GM19438 (cell line): ENCODE measurements around the gene GOLGA2.
A peak's percentile ranks its signal among the peaks of the same experiment; 100 is the strongest.

Experiments
- ATAC-seq: cut with Tn5 transposase; IDR thresholded peaks from one replicate; pipeline ENCODE4 v1.9.1; 2021; ENCODE audit warnings: low read depth; ENCODE audit not compliant: unreplicated experiment

The GOLGA2 gene

GRCh38 chr9:128275198-128276007, at the start of gene GOLGA2:
GOLGA2 (minus strand) TSS chr9:128276007; CDS start chr9:128275976, 31 bp downstream.
- peak; percentile 63 for ATAC-seq

- no peak for ATAC-seq
These were observed 48.6 kb upstream of the GOLGA2 start for GRCh38 chr9:128324401-128324800.

- ATAC-seq: no peak
These were observed 48.0 kb upstream of the GOLGA2 start for GRCh38 chr9:128323791-128324190.

- no peak for ATAC-seq
These were observed 47.5 kb upstream of the GOLGA2 start for GRCh38 chr9:128323212-128323730.

- ATAC-seq: peak; percentile 80
These were observed 46.8 kb upstream of the GOLGA2 start, which contains the start of the genes COQ4 and TRUB2 for GRCh38 chr9:128322404-128323211. COQ4 (plus strand) TSS chr9:128322839; CDS start chr9:128322859, 20 bp downstream. TRUB2 (minus strand) TSS chr9:128322447; CDS start chr9:128322408, 39 bp downstream.

GRCh38 chr9:128321879-128322403, 46.1 kb upstream of the GOLGA2 start:
- ATAC-seq: no peak

- no peak for ATAC-seq
These were observed 45.5 kb upstream of the GOLGA2 start for GRCh38 chr9:128321343-128321742.

- ATAC-seq: no peak
These were observed 41.8 kb upstream of the GOLGA2 start for GRCh38 chr9:128317629-128318028.

- no peak for ATAC-seq
These were observed 40.6 kb upstream of the GOLGA2 start for GRCh38 chr9:128316421-128316820.

GRCh38 chr9:128314697-128315096, 38.9 kb upstream of the GOLGA2 start:
- no peak for ATAC-seq

- no peak for ATAC-seq
These were observed 34.7 kb upstream of the GOLGA2 start for GRCh38 chr9:128310461-128310860.

GRCh38 chr9:128309551-128309950, 33.7 kb upstream of the GOLGA2 start:
- no peak for ATAC-seq

GRCh38 chr9:128304971-128305288, 29.1 kb upstream of the GOLGA2 start:
- ATAC-seq: no peak

GRCh38 chr9:128304136-128304970, 28.5 kb upstream of the GOLGA2 start:
- no peak for ATAC-seq

- no peak for ATAC-seq
These were observed 23.0 kb upstream of the GOLGA2 start for GRCh38 chr9:128298535-128299482.

GRCh38 chr9:128297221-128297773, 21.5 kb upstream of the GOLGA2 start:
- no peak for ATAC-seq

- ATAC-seq: no peak
These were observed 20.8 kb upstream of the GOLGA2 start for GRCh38 chr9:128296340-128297220.

GRCh38 chr9:128294142-128294541, 18.3 kb upstream of the GOLGA2 start:
- ATAC-seq: no peak
